Fibroblast of lung (primary cell): ENCODE results near the gene CLEC11A. TPM values are rescaled to one million over a fixed set of nuclear protein-coding genes. Genes with fewer than 3 reads are reported as not detected.
A peak's percentile ranks its signal among the peaks of the same experiment; 100 is the strongest.

Experiments used
- DNase-seq, 2 donors: peaks; one replicate each; pipeline versions ENCODE4 v3.0.0 to v3.0.0-alpha.2; 2010; ENCODE audit warnings: low read depth in 2 of 2
- H2AFZ ChIP-seq: 2 replicates; pipeline ENCODE4 v1.5.1; 2012; ENCODE audit warnings: low read length, control low read depth, inconsistent platforms
- H3K27ac ChIP-seq: 2 replicates; pipeline ENCODE4 v1.5.1; 2011; ENCODE audit warnings: low read length, control low read depth; ENCODE audit not compliant: insufficient read depth
- H3K27me3 ChIP-seq: 2 replicates; pipeline ENCODE4 v1.5.1; 2011; ENCODE audit warnings: mild to moderate bottlenecking, low read length; ENCODE audit not compliant: control insufficient read depth, insufficient read depth
- H3K36me3 ChIP-seq: 2 replicates; pipeline ENCODE4 v1.5.1; 2011; ENCODE audit warnings: low read length; ENCODE audit not compliant: control insufficient read depth, insufficient read depth
- H3K4me1 ChIP-seq: 2 replicates; pipeline ENCODE4 v1.5.1; 2011; ENCODE audit warnings: low read length; ENCODE audit not compliant: control insufficient read depth, insufficient read depth; ENCODE audit errors: extremely low read depth
- H3K4me2 ChIP-seq: 2 replicates; pipeline ENCODE4 v1.5.1; 2011; ENCODE audit warnings: low read length, control low read depth; ENCODE audit not compliant: insufficient read depth; ENCODE audit errors: extremely low read depth
- H3K4me3 ChIP-seq, 4 experiments: fragments of 200-600 bp in 1 of 4; sonication (generic) in 1 of 4; replicated peaks in 1 of 4; 2 replicates each; pipeline ENCODE4 v1.5.1; 2011 to 2016; ENCODE audit warnings: low read length in 4 of 4, low read depth in 3 of 4, mild to moderate bottlenecking in 3 of 4, control low read depth in 2 of 4, inconsistent platforms in 1 of 4, mixed read lengths in 1 of 4; ENCODE audit not compliant: insufficient read depth in 1 of 4; ENCODE audit errors: control extremely low read depth in 1 of 4
- H3K79me2 ChIP-seq: 2 replicates; pipeline ENCODE4 v1.5.1; 2012; ENCODE audit warnings: mild to moderate bottlenecking, low read length, inconsistent platforms; ENCODE audit not compliant: control insufficient read depth, insufficient read depth
- H3K9ac ChIP-seq: 2 replicates; pipeline ENCODE4 v1.5.1; 2011; ENCODE audit warnings: mild to moderate bottlenecking, low read length, control low read depth; ENCODE audit not compliant: insufficient read depth
- H3K9me3 ChIP-seq: 2 replicates; pipeline ENCODE4 v1.5.1; 2012; ENCODE audit warnings: low read depth, low read length; ENCODE audit not compliant: control insufficient read depth, insufficient read depth
- H4K20me1 ChIP-seq: 2 replicates; pipeline ENCODE4 v1.5.1; 2011; ENCODE audit warnings: low read length; ENCODE audit not compliant: control insufficient read depth, insufficient read depth; ENCODE audit errors: extremely low read depth
- CTCF ChIP-seq, 2 donors: IDR thresholded peaks in 1 of 2; conservative IDR thresholded peaks in 1 of 2; 1 replicate in 1 of 2; 2 replicates in 1 of 2; pipeline ENCODE4 v1.5.1; 2011 to 2012; ENCODE audit warnings: low read length in 2 of 2, control low read depth in 1 of 2, inconsistent platforms in 1 of 2, low read depth in 1 of 2, mild to moderate bottlenecking in 1 of 2
- EZH2 ChIP-seq: IDR thresholded peaks from 2 replicates; pipeline ENCODE4 v1.5.1; 2012; ENCODE audit warnings: low read length, control low read depth, mild to moderate bottlenecking; ENCODE audit errors: missing control alignments
- polyA plus RNA-seq, 2 donors: library from polyadenylated mRNA; depleted of rRNA in 1 of 2; stranded (reverse) in 1 of 2; unstranded in 1 of 2; fragments of >200 nt; gene quantifications; 2 replicates each; pipeline ENCODE4 v1.2.1, GENCODE V29; 2011 to 2012; ENCODE audit warnings: missing spikeins in 1 of 2
- total RNA-seq: library from RNA; depleted of rRNA; stranded (reverse); fragments of >200 nt; gene quantifications from 2 replicates; pipeline ENCODE4 v1.2.1, GENCODE V29; 2014

Gene CLEC11A
- total and polyA plus RNA-seq, 2 donors (not counting 1 experiment from before 2014, with no cell fraction given), result 22.5 to 69.4 TPM

- Histone ChIP-seq H3K36me3 (peaks cover 2% of the 10 kb centered on the region), H3K27ac (peak overlapping the region; percentile 11), H4K20me1 (no peaks in the 10 kb centered on the region), H3K9ac (no peak overlapping the region), H3K79me2 (peaks cover 12% of the 10 kb centered on the region), H3K9me3 (no peaks in the 10 kb centered on the region), H3K27me3 (no peaks in the 10 kb centered on the region), H3K4me2 (no peak overlapping the region), H3K4me3 (peak overlapping the region in 1 of 4 experiments; percentile 14), H3K4me1 (peaks cover 24% of the 10 kb centered on the region), H2AFZ (no peak overlapping the region)
- no peak for TF ChIP-seq EZH2
- TF ChIP-seq CTCF (conservative IDR thresholded peaks at IDR 0.05 in 1 of 2, IDR thresholded peaks at IDR 0.05 in 1 of 2; ENCODE audit: low read depth in 1 of 2, low read length in 2 of 2), result peak in 1 of 2 donors; percentile 7
- peak in 1 of 2 donors; percentile 21 for DNase-seq
These were observed 2.2 kb upstream of the CLEC11A start for GRCh38 chr19:50720921-50721381.

- DNase-seq, result no peak
These were observed 1.6 kb upstream of the CLEC11A start for GRCh38 chr19:50721441-50722137.

More at GRCh38 chr19:50721441-50722137, 1.6 kb upstream of the CLEC11A start:
- H3K4me2 ChIP-seq, result no peak overlapping the region
- H3K79me2 ChIP-seq, result peaks cover 12% of the 10 kb centered on the region
- H3K36me3 ChIP-seq, result peaks cover 2% of the 10 kb centered on the region
- H3K27ac ChIP-seq, result peak overlapping the region; percentile 11
- no peak overlapping the region for H2AFZ ChIP-seq
- H4K20me1 ChIP-seq, result no peaks in the 10 kb centered on the region
- H3K9ac ChIP-seq, result no peak overlapping the region
- peak overlapping the region in 1 of 4 experiments; percentile 80 for H3K4me3 ChIP-seq
- peaks cover 25% of the 10 kb centered on the region for H3K4me1 ChIP-seq
- no peaks in the 10 kb centered on the region for H3K27me3 ChIP-seq
- no peak for TF ChIP-seq CTCF (conservative IDR thresholded peaks at IDR 0.05 in 1 of 2, IDR thresholded peaks at IDR 0.05 in 1 of 2; ENCODE audit: low read depth in 1 of 2, low read length in 2 of 2)
- TF ChIP-seq EZH2, result no peak
- no peaks in the 10 kb centered on the region for H3K9me3 ChIP-seq
